Gastroesophageal sphincter (tissue), 4 donors: ENCODE results near the gene SH3RF1. TPM values are rescaled to one million over a fixed set of nuclear protein-coding genes. Genes with fewer than 3 reads are reported as not detected.

Experiments used
- ATAC-seq: fragments of 150-250 bp; one replicate; pipeline ENCODE4 v1.9.1; 2016; ENCODE audit warnings: mild to moderate bottlenecking, moderate library complexity
- H3K27ac ChIP-seq, 4 donors: fragments of 200-600 bp; sonication (generic) in 3 of 4; 1 replicate in 3 of 4; 2 replicates in 1 of 4; pipeline ENCODE4 v1.5.1; 2016 to 2019
- H3K27me3 ChIP-seq: fragments of 200-600 bp; sonication (generic); one replicate; pipeline ENCODE4 v1.5.1; 2019
- H3K36me3 ChIP-seq, 2 donors: fragments of 200-600 bp; sonication (generic); one replicate each; pipeline ENCODE4 v1.5.1; 2019; ENCODE audit warnings: control low read depth in 1 of 2
- H3K4me1 ChIP-seq, 3 donors: fragments of 200-600 bp; sonication (generic); 1 replicate in 2 of 3; 2 replicates in 1 of 3; pipeline ENCODE4 v1.5.1; 2016 to 2019; ENCODE audit warnings: control low read depth in 2 of 3
- H3K4me3 ChIP-seq, 2 donors: fragments of 200-600 bp; sonication (generic); one replicate each; pipeline ENCODE4 v1.5.1; 2019; ENCODE audit warnings: mild to moderate bottlenecking in 1 of 2, moderate library complexity in 1 of 2
- H3K9me3 ChIP-seq, 3 donors: fragments of 200-600 bp; sonication (generic); one replicate each; pipeline ENCODE4 v1.5.1; 2017 to 2019; ENCODE audit warnings: control low read depth in 2 of 3
- CTCF ChIP-seq, 4 experiments: fragments of 200-600 bp in 2 of 4; fragments of 450-650 bp in 2 of 4; sonication (generic) in 1 of 4; IDR thresholded peaks; one replicate each; pipeline ENCODE4 v1.5.1; 2017 to 2019; ENCODE audit warnings: antibody characterized with exemption in 4 of 4, mild to moderate bottlenecking in 2 of 4, moderate library complexity in 2 of 4
- EP300 ChIP-seq: sonication (generic); formaldehyde crosslinking; IDR thresholded peaks from one replicate; pipeline ENCODE4 v1.6.1; 2017; ENCODE audit warnings: antibody characterized with exemption, mild to moderate bottlenecking
- POLR2A ChIP-seq, 2 donors: fragments of 450-650 bp; IDR thresholded peaks; one replicate each; pipeline ENCODE4 v1.6.1; 2017; ENCODE audit warnings: antibody characterized with exemption in 2 of 2, mild to moderate bottlenecking in 2 of 2, moderate library complexity in 1 of 2
- POLR2AphosphoS5 ChIP-seq: sonication (generic); formaldehyde crosslinking; IDR thresholded peaks from one replicate; pipeline ENCODE4 v1.6.1; 2017; ENCODE audit warnings: antibody characterized with exemption
- WGBS, 2 donors: methylation state at CpG; one replicate each; pipeline ENCODE4 v1.1.5; 2018; ENCODE audit warnings: low coverage in 1 of 2; 5-methylcytosine and 5-hydroxymethylcytosine counted together
- total RNA-seq, 4 donors: library from RNA; depleted of rRNA; stranded (reverse); fragments of >200 nt; gene quantifications; one replicate each; pipeline ENCODE4 v1.1.0, GENCODE V29; 2016

SH3RF1 gene
- total RNA-seq, 4 donors from 2014 or later = 9.2 to 17.6 (median 13.3) TPM

DNA sequence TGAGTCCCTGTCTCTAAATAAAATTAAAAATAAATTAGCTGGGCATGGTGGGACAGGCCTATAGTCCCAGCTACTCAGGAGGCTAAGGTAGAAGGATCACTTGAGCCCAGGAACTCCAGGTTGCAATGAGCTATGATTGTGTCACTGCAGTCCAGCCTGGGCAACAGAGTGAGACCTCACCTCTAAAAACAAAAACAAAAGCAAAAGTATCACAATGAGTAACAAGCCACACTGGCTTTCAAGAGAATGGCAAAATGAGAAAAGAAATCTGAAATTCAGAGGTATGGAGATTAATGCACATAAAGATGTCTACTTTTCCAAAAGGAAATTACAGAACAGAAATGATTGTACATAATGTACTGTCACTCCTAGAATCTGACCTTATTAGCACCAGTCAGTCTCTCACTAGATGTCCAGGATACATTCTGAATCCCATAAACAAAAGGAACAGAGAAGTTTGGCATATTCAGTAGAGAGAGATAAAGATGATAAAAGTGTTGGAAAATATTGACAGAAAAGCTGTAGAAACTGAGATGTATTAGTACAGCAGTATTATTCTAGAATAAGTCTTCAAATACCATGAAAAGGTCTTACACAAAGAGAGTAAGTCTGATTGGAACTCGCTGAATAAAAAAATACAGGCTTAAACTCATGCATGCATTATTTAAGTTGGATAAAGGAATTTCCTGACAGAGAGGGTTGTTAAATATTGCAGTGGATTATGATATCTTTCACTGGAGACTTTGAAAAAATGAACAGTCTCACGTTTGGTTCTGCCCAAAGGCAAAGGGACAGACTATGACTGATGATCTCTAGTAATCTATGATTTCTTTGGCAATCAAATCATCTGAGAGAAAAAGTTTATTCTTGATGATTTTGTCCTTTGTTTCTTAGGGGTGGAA is 102.5 kb downstream of the SH3RF1 start:
- TF ChIP-seq POLR2AphosphoS5 (no peak), EP300 (no peak), POLR2A (IDR thresholded peaks at IDR 0.05) (no peak), CTCF (IDR thresholded peaks at IDR 0.05) (no peak)
- H3K4me1 ChIP-seq = peaks cover 0 to 9% (median 0%) of the 10 kb centered on the region in 3 donors
- no peaks in the 10 kb centered on the region for H3K27me3 ChIP-seq
- WGBS, 2 donors = 61 to 77% methylated on average over 2 of the region's 2 CpGs
- H3K27ac ChIP-seq = no peak overlapping the region
- ATAC-seq = no peak
- no peaks in the 10 kb centered on the region for H3K36me3 ChIP-seq
- H3K9me3 ChIP-seq = no peaks in the 10 kb centered on the region
- H3K4me3 ChIP-seq = no peak overlapping the region

DNA sequence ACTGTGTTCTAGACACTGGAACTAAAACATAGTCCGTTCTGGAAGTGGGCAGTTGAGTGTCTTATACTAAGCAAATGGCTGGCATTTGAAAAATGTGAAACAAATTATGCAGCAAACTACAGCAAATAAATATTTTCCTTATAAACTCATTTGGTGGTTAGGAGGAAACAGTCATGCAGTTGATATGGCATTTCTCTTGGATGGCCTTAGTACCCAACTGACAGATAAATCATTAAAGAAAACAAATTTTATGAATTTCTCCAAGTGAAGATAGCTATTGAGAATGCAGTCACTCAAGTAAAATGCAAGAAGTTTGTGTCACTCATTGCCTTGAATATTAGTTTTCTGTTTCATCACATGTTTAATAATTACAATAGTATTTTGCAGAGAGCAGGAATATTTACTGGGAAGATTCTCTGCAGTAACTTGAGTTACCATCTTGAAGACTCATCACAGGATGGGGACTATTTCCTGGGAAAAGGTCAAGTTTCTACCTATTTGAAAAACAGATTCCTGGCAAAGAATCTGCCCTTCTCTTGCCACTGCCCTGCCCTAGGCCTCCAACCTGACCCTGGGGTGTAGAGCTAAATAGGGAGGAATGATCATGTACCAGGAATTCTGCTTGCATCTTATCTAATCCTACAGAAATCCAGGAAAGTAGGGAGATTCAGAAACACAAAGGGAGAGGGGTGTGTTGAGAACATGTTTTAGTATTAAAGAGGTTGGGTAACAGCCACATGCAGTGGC is 105.9 kb downstream of the SH3RF1 start:
- ATAC-seq = no peak
- WGBS, 2 donors = 92 to 100% methylated on average over 1 of the region's 1 CpG
- TF ChIP-seq CTCF (IDR thresholded peaks at IDR 0.05) (no peak), POLR2AphosphoS5 (no peak), POLR2A (IDR thresholded peaks at IDR 0.05) (no peak), EP300 (no peak)
- Histone ChIP-seq H3K27me3 (no peaks in the 10 kb centered on the region), H3K4me1 (peaks cover 0 to 11% (median 0%) of the 10 kb centered on the region in 3 donors), H3K9me3 (no peaks in the 10 kb centered on the region), H3K4me3 (no peak overlapping the region), H3K36me3 (no peaks in the 10 kb centered on the region), H3K27ac (no peak overlapping the region)

- TF ChIP-seq EP300 = no peak
- TF ChIP-seq POLR2AphosphoS5 = no peak
- no peak for TF ChIP-seq CTCF (IDR thresholded peaks at IDR 0.05)
- TF ChIP-seq POLR2A (IDR thresholded peaks at IDR 0.05) = no peak
These were observed 106.6 kb downstream of the SH3RF1 start for GRCh38 chr4:169163947-169164668.

DNA sequence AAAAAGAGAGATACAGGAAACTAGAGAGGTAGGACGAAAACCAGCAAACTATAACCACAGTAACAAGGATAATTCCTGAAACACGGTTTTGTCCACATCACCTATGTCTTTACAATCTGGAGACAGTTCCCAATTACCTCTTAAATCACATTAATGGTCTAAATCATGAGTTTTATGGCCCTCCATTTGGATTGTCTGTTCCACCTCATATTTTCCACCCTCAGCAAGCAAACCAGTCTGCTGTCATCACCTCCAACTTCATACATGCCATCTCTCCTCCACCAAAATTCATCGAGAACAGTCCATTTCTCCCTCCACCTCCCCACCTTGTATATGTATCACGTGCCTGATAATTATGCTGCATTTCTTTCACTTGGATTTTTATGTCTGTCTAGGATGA is 107.3 kb downstream of the SH3RF1 start:
- ATAC-seq = no peak
- Histone ChIP-seq H3K27ac (no peak overlapping the region), H3K36me3 (no peaks in the 10 kb centered on the region), H3K27me3 (no peaks in the 10 kb centered on the region), H3K4me3 (no peak overlapping the region), H3K4me1 (peaks cover 0 to 11% (median 0%) of the 10 kb centered on the region in 3 donors), H3K9me3 (no peaks in the 10 kb centered on the region)
- no peak for TF ChIP-seq POLR2AphosphoS5
- no peak for TF ChIP-seq EP300
- no peak for TF ChIP-seq POLR2A (IDR thresholded peaks at IDR 0.05)
- no peak for TF ChIP-seq CTCF (IDR thresholded peaks at IDR 0.05)
- 98 to 100% methylated on average over 4 of the region's 4 CpGs for WGBS, 2 donors

More at GRCh38 chr4:169163947-169164668, 106.6 kb downstream of the SH3RF1 start:
- Histone ChIP-seq H3K27ac (no peak overlapping the region), H3K4me1 (peaks cover 0 to 11% (median 0%) of the 10 kb centered on the region in 3 donors), H3K4me3 (no peak overlapping the region), H3K36me3 (no peaks in the 10 kb centered on the region), H3K27me3 (no peaks in the 10 kb centered on the region), H3K9me3 (no peaks in the 10 kb centered on the region)
- ATAC-seq = no peak
